Epidermal melanocyte (primary cell): ENCODE data around the gene BMP2K.

ENCODE experiments used
- DNase-seq: peaks from one replicate; pipeline ENCODE4 v3.0.0; 2011; ENCODE audit warnings: low spot score; ENCODE audit not compliant: insufficient read length

The BMP2K gene

GRCh38 chr4:78928835-78929234, 152.7 kb downstream of the BMP2K start:
- no peak for DNase-seq

GRCh38 chr4:78930016-78930629, 154.0 kb downstream of the BMP2K start:
- DNase-seq = no peak

- DNase-seq = no peak
Measured at GRCh38 chr4:78936989-78937388, 160.8 kb downstream of the BMP2K start.

GRCh38 chr4:78937837-78938236, 161.7 kb downstream of the BMP2K start:
- no peak for DNase-seq

GRCh38 chr4:78938474-78938867, 162.3 kb downstream of the BMP2K start:
- no peak for DNase-seq

GRCh38 chr4:78938868-78939666, 162.9 kb downstream of the BMP2K start, which contains the start of gene PAQR3:
Gene PAQR3 (minus strand): TSS chr4:78939438. CDS start chr4:78939224, 214 bp downstream.
- DNase-seq = peak; percentile 70

GRCh38 chr4:78939667-78940008, 163.5 kb downstream of the BMP2K start:
- DNase-seq = no peak

- no peak for DNase-seq
Measured at GRCh38 chr4:78940752-78941151, 164.6 kb downstream of the BMP2K start.

- no peak for DNase-seq
Measured at GRCh38 chr4:78944381-78944780, 168.2 kb downstream of the BMP2K start.

- DNase-seq = no peak
Measured at GRCh38 chr4:78945651-78946179, 169.6 kb downstream of the BMP2K start.

GRCh38 chr4:78949735-78950134, 173.6 kb downstream of the BMP2K start:
- DNase-seq = no peak

- no peak for DNase-seq
Measured at GRCh38 chr4:78951862-78952472, 175.8 kb downstream of the BMP2K start.

GRCh38 chr4:78953231-78953630, 177.1 kb downstream of the BMP2K start:
- no peak for DNase-seq

- no peak for DNase-seq
Measured at GRCh38 chr4:78953769-78954666, 177.9 kb downstream of the BMP2K start.

- DNase-seq = no peak
Measured at GRCh38 chr4:78956975-78957374, 180.8 kb downstream of the BMP2K start.

- DNase-seq = no peak
Measured at GRCh38 chr4:78960926-78961325, 184.8 kb downstream of the BMP2K start.
